HCT116 (cell line): ENCODE results near the gene GYPC. TPM values are rescaled to one million over a fixed set of nuclear protein-coding genes. Genes with fewer than 3 reads are reported as not detected.

Source experiments
- ATAC-seq: fragments of 200-7000 bp; cut with Tn5 transposase; 2 replicates; pipeline ENCODE4 v1.9.1; 2020; ENCODE audit warnings: mild to moderate bottlenecking, moderate library complexity
- BruUV-seq: library from RNA; stranded (reverse); fragments of 400-500 nt; replicated peaks from 2 replicates; lab custom pipeline; 2021; lab: Mats Ljungman, UMichigan
- CTCF ChIA-PET: fragments of 300-600 bp; sonication (Branson Sonifier 250); formaldehyde crosslinking; loops from one replicate; lab custom pipeline; 2021; ENCODE audit warnings: antibody characterized with exemption; lab: Charles Lee
- POLR2A ChIA-PET: fragments of 300-600, 350-600 bp; sonication (Branson Sonifier 250); formaldehyde crosslinking; loops from one replicate; lab custom pipeline; 2021; ENCODE audit warnings: antibody characterized with exemption; lab: Charles Lee
- RAD21 ChIA-PET, 2 experiments: fragments of 300-600 bp; sonication (Branson Sonifier 250); formaldehyde crosslinking; loops; one replicate each; lab custom pipeline; 2023; ENCODE audit warnings: low total read pairs in 2 of 2; ENCODE audit not compliant: uncharacterized antibody in 2 of 2, unreplicated experiment in 2 of 2, low non-redundant PET in 1 of 2; lab: Charles Lee
- DNase-seq: peaks from one replicate; pipeline ENCODE4 v3.0.0-alpha.2; 2010; ENCODE audit warnings: low read depth, low spot score
- H2AFZ ChIP-seq: fragments of 200-600 bp; shearing (Covaris generic), sonication (generic); 2 replicates; pipeline ENCODE4 v1.6.1; 2017; ENCODE audit warnings: low read depth, mixed run types, mixed read lengths, antibody characterized with exemption, low read length; ENCODE audit not compliant: poor library complexity, severe bottlenecking
- H3K27ac ChIP-seq: 2 replicates; pipeline ENCODE4 v1.5.1; 2012; ENCODE audit warnings: low read depth, low read length
- H3K27me3 ChIP-seq: fragments of 200-600 bp; sonication (generic); 2 replicates; pipeline ENCODE4 v1.6.1; 2016; ENCODE audit warnings: mixed run types, low read length, mixed read lengths; ENCODE audit not compliant: insufficient read depth
- H3K36me3 ChIP-seq, 2 experiments: fragments of 200-500 bp in 1 of 2; fragments of 200-600 bp in 1 of 2; sonication (Bioruptor generic) in 1 of 2; sonication (generic) in 1 of 2; 2 replicates each; pipeline versions ENCODE4 v1.5.1 to v1.6.1; 2014 to 2016; ENCODE audit warnings: low read length in 2 of 2, inconsistent platforms in 1 of 2, mixed read lengths in 1 of 2, mixed run types in 1 of 2; ENCODE audit not compliant: insufficient read depth in 2 of 2, control insufficient read depth in 1 of 2
- H3K4me1 ChIP-seq, 2 experiments: fragments of 200-600 bp in 1 of 2; sonication (generic) in 1 of 2; 2 replicates each; pipeline versions ENCODE4 v1.5.1 to v1.6.1; 2012 to 2017; ENCODE audit warnings: low read length in 2 of 2, inconsistent platforms in 1 of 2, mild to moderate bottlenecking in 1 of 2, mixed read lengths in 1 of 2, mixed run types in 1 of 2, moderate library complexity in 1 of 2; ENCODE audit not compliant: insufficient read depth in 2 of 2, control insufficient read depth in 1 of 2
- H3K4me2 ChIP-seq: fragments of 200-600 bp; sonication (generic); 2 replicates; pipeline ENCODE4 v1.6.1; 2017; ENCODE audit warnings: mixed run types, low read length, mixed read lengths
- H3K4me3 ChIP-seq, 2 experiments: fragments of 200-600 bp in 1 of 2; sonication (generic) in 1 of 2; replicated peaks in 1 of 2; 2 replicates each; pipeline ENCODE4 v1.5.1; 2011 to 2016; ENCODE audit warnings: low read length in 2 of 2, control low read depth in 1 of 2, low read depth in 1 of 2, mild to moderate bottlenecking in 1 of 2, mixed read lengths in 1 of 2, mixed run types in 1 of 2
- H3K79me2 ChIP-seq: fragments of 200-600 bp; sonication (generic); 2 replicates; pipeline ENCODE4 v1.6.1; 2017; ENCODE audit warnings: mild to moderate bottlenecking, mixed run types, low read length, moderate library complexity, mixed read lengths; ENCODE audit not compliant: insufficient read depth
- H3K9ac ChIP-seq: fragments of 200-600 bp; sonication (generic); 2 replicates; pipeline ENCODE4 v1.6.1; 2016; ENCODE audit warnings: low read length, mixed read lengths
- H3K9me2 ChIP-seq: fragments of 200-600 bp; sonication (generic), shearing (Covaris generic); 2 replicates; pipeline ENCODE4 v1.6.1; 2017; ENCODE audit warnings: mixed run types, mild to moderate bottlenecking, moderate library complexity; ENCODE audit not compliant: insufficient read depth
- H3K9me3 ChIP-seq, 2 experiments: fragments of 200-500 bp in 1 of 2; fragments of 200-600 bp in 1 of 2; sonication (Bioruptor generic) in 1 of 2; sonication (generic) in 1 of 2; 2 replicates each; pipeline ENCODE4 v1.6.1; 2014 to 2017; ENCODE audit warnings: low read length in 2 of 2, mixed read lengths in 2 of 2, inconsistent platforms in 1 of 2, low read depth in 1 of 2, mild to moderate bottlenecking in 1 of 2, mixed run types in 1 of 2, moderate library complexity in 1 of 2; ENCODE audit not compliant: control insufficient read depth in 1 of 2, insufficient read depth in 1 of 2
- H4K20me1 ChIP-seq: fragments of 200-600 bp; sonication (generic), shearing (Covaris generic); 2 replicates; pipeline ENCODE4 v1.6.1; 2017; ENCODE audit warnings: mixed run types, mild to moderate bottlenecking, moderate library complexity; ENCODE audit not compliant: insufficient read depth
- CBX3 ChIP-seq: IDR thresholded peaks from 2 replicates; pipeline ENCODE4 v1.6.1; 2012; ENCODE audit warnings: low read depth
- CEBPB ChIP-seq: IDR thresholded peaks from 2 replicates; pipeline ENCODE4 v1.6.1; 2012; ENCODE audit warnings: low read depth
- CTCF ChIP-seq, 3 experiments: fragments of 200-600 bp in 1 of 3; sonication (generic) in 1 of 3; IDR thresholded peaks in 2 of 3; conservative IDR thresholded peaks in 1 of 3; 2 replicates each; pipeline ENCODE4 v1.5.1; 2012 to 2017; ENCODE audit warnings: low read depth in 2 of 3, low read length in 2 of 3, antibody characterized with exemption in 1 of 3, borderline replicate concordance in 1 of 3, control low read depth in 1 of 3, mild to moderate bottlenecking in 1 of 3, mixed read lengths in 1 of 3, mixed run types in 1 of 3, moderate library complexity in 1 of 3; ENCODE audit not compliant: insufficient read depth in 1 of 3
- EGR1 ChIP-seq: IDR thresholded peaks from 2 replicates; pipeline ENCODE4 v1.6.1; 2012; ENCODE audit warnings: low read depth
- ELF1 ChIP-seq: IDR thresholded peaks from 2 replicates; pipeline ENCODE4 v1.6.1; 2012; ENCODE audit warnings: low read depth, borderline replicate concordance
- EZH2phosphoT487 ChIP-seq: fragments of 200-600 bp; IDR thresholded peaks from 2 replicates; pipeline ENCODE4 v1.6.1; 2018; ENCODE audit warnings: antibody characterized with exemption, borderline replicate concordance
- FOSL1 ChIP-seq: IDR thresholded peaks from 2 replicates; pipeline ENCODE4 v1.6.1; 2012; ENCODE audit warnings: low read depth
- JUND ChIP-seq: IDR thresholded peaks from 2 replicates; pipeline ENCODE4 v1.6.1; 2012
- POLR2A ChIP-seq: IDR thresholded peaks from 2 replicates; pipeline ENCODE4 v1.7.0; 2011; ENCODE audit warnings: borderline replicate concordance; ENCODE audit not compliant: insufficient read depth, insufficient read length; ENCODE audit errors: extremely low read depth
- POLR2AphosphoS5 ChIP-seq: IDR thresholded peaks from 2 replicates; pipeline ENCODE4 v1.6.1; 2011; ENCODE audit warnings: mild to moderate bottlenecking, low read depth, low read length, moderate library complexity
- SRF ChIP-seq: IDR thresholded peaks from 2 replicates; pipeline ENCODE4 v1.6.1; 2012; ENCODE audit warnings: low read depth
- TCF7L2 ChIP-seq: IDR thresholded peaks from 2 replicates; pipeline ENCODE4 v1.7.0; 2011; ENCODE audit warnings: borderline replicate concordance, inconsistent platforms; ENCODE audit not compliant: insufficient read depth, insufficient read length; ENCODE audit errors: extremely low read depth
- YY1 ChIP-seq: IDR thresholded peaks from 2 replicates; pipeline ENCODE4 v1.6.1; 2011; ENCODE audit warnings: low read length, low read depth, moderate library complexity, mild to moderate bottlenecking; ENCODE audit not compliant: insufficient replicate concordance; ENCODE audit errors: extremely low read depth
- ZNF274 ChIP-seq: fragments of 200-500 bp; sonication (Bioruptor generic); IDR thresholded peaks from 2 replicates; pipeline ENCODE4 v1.6.1; 2014; ENCODE audit warnings: mild to moderate bottlenecking, low read depth, low read length, inconsistent platforms
- intact Hi-C: fragments of 100-400 bp; cut with micrococcal nuclease; formaldehyde crosslinking; loops from 2 replicates; pipeline ENCODE4 v1.10.0; 2022
- total RNA-seq: library from RNA; stranded (reverse); gene quantifications from one replicate; pipeline ENCODE4 v1.2.1, GENCODE V29; 2021; ENCODE audit not compliant: unreplicated experiment
- TF ChIP-seq, protein P1 (sequence below): IDR thresholded peaks from 2 replicates; pipeline ENCODE4 v1.6.1; 2012
- TF ChIP-seq, protein P2 (sequence below): IDR thresholded peaks from 2 replicates; pipeline ENCODE4 v1.6.1; 2011; ENCODE audit warnings: mild to moderate bottlenecking, low read length, moderate library complexity; ENCODE audit not compliant: insufficient replicate concordance; ENCODE audit errors: extremely low read depth
- TF ChIP-seq, protein P3 (sequence below): IDR thresholded peaks from 2 replicates; pipeline ENCODE4 v1.6.1; 2012

Gene GYPC
- total RNA-seq, 1 experiment from 2014 or later = 0.66 TPM

GRCh38 chr2:126681505-126681904 lies 25.5 kb downstream of the GYPC start:
- Histone ChIP-seq H3K9me2 (no peaks in the 10 kb centered on the region), H3K79me2 (no peaks in the 10 kb centered on the region), H3K27ac (no peak overlapping the region), H3K36me3 (no peaks in the 10 kb centered on the region), H3K4me1 (no peaks in the 10 kb centered on the region), H4K20me1 (no peaks in the 10 kb centered on the region), H3K4me3 (no peak overlapping the region), H3K4me2 (no peak overlapping the region), H3K9me3 (no peaks in the 10 kb centered on the region), H3K27me3 (peaks cover 16% of the 10 kb centered on the region), H2AFZ (no peak overlapping the region), H3K9ac (no peak overlapping the region)
- ATAC-seq (no peak), DNase-seq (no peak)
- intact Hi-C loops = no loop called here
- CTCF ChIA-PET = no interaction called here
- RAD21 ChIA-PET = no interaction called here
- POLR2A ChIA-PET = no interaction called here
- BruUV-seq = no TSS peak
- no peak for TF ChIP-seq CBX3
- TF ChIP-seq CEBPB = no peak
- TF ChIP-seq YY1 = no peak
- TF ChIP-seq CTCF (IDR thresholded peaks at IDR 0.05 in 2 of 3, conservative IDR thresholded peaks at IDR 0.05 in 1 of 3; ENCODE audit: borderline replicate concordance in 1 of 3, insufficient read depth in 1 of 3, low read depth in 2 of 3, low read length in 2 of 3) = no peak
- TF ChIP-seq EGR1 = no peak
- TF ChIP-seq, protein P1, sequence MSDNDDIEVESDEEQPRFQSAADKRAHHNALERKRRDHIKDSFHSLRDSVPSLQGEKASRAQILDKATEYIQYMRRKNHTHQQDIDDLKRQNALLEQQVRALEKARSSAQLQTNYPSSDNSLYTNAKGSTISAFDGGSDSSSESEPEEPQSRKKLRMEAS = no peak
- TF ChIP-seq ELF1 = no peak
- TF ChIP-seq POLR2A = no peak
- no peak for TF ChIP-seq JUND
- TF ChIP-seq EZH2phosphoT487 = no peak
- TF ChIP-seq TCF7L2 = no peak
- TF ChIP-seq ZNF274 = no peak
- TF ChIP-seq, protein P2, sequence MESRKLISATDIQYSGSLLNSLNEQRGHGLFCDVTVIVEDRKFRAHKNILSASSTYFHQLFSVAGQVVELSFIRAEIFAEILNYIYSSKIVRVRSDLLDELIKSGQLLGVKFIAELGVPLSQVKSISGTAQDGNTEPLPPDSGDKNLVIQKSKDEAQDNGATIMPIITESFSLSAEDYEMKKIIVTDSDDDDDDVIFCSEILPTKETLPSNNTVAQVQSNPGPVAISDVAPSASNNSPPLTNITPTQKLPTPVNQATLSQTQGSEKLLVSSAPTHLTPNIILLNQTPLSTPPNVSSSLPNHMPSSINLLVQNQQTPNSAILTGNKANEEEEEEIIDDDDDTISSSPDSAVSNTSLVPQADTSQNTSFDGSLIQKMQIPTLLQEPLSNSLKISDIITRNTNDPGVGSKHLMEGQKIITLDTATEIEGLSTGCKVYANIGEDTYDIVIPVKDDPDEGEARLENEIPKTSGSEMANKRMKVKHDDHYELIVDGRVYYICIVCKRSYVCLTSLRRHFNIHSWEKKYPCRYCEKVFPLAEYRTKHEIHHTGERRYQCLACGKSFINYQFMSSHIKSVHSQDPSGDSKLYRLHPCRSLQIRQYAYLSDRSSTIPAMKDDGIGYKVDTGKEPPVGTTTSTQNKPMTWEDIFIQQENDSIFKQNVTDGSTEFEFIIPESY = no peak
- no peak for TF ChIP-seq FOSL1
- no peak for TF ChIP-seq POLR2AphosphoS5
- TF ChIP-seq SRF = no peak
- TF ChIP-seq, protein P3, sequence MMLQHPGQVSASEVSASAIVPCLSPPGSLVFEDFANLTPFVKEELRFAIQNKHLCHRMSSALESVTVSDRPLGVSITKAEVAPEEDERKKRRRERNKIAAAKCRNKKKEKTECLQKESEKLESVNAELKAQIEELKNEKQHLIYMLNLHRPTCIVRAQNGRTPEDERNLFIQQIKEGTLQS = no peak
